Cortex of kidney (tissue), 1 donor: ENCODE measurements around the gene ELMO1.

ENCODE experiments used
- DNase-seq: peaks from one replicate; lab custom pipeline; 2025; lab: John Stamatoyannopoulos, UW

ELMO1 gene

DNA sequence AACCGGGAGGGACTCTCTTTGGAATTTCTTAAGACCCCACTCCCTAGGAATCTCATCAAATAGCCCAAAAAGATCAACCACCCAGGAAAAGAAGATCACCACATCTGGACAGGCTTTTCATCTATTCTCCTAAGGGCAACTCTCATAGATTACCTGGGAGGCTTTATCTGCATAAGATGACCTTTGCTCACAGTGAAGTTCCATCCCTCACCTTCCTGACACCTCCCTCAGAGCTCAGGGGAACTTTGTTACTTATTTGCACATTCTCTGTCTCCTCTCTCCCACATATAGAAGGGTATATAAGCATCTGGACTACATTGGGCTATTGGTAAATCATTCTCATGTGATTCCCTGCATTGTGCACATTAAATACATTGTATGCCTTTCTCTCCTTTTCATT is 80.1 kb downstream of the ELMO1 start:
- no peak for DNase-seq

DNA sequence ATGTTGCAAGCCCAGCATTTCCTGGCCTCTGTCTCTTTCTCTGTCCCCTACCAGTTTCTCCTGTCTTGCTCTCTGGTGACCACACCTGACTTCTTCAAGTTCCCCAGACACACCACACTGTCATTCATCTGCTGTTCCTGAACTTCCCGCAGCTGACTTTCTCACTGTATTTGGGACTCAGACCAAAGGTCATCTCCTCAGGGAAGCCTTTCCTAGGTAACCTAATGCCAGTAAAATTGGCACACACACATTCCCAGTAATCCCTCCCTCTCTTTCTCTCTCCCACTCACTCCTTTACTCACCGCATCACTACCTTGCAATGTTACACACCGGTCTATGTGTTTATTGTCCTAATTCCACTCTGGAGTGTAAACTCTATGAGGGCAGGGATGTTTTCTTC is 81.7 kb downstream of the ELMO1 start:
- DNase-seq = no peak

- no peak for DNase-seq
These were observed 82.2 kb downstream of the ELMO1 start for GRCh38 chr7:37366445-37366844.

GRCh38 chr7:37365405-37365804 is 83.3 kb downstream of the ELMO1 start:
- no peak for DNase-seq

GRCh38 chr7:37364856-37365255 is 83.8 kb downstream of the ELMO1 start:
- DNase-seq = no peak

- DNase-seq = no peak
These were observed 84.8 kb downstream of the ELMO1 start for GRCh38 chr7:37363536-37364491.

DNA sequence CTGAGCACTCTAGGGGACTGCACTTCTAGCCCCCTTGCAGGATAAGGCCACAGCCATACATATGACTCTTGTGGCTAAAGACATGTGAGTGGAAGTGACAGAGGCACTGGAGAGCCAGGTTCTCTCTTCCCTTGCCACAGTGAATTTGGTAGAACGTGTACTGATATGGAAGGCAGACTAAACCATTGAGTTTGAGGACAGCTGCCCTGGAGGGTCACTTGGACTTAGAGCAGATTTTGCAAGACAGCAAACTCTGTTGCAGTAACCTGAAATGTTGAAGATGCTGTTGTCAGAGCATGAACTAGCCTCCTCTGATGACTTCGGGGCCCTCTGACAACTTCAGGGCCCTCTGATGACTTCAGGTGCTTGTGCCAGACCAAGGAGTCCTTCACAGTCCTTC is 85.9 kb downstream of the ELMO1 start:
- no peak for DNase-seq

GRCh38 chr7:37360484-37360883 is 88.2 kb downstream of the ELMO1 start:
- no peak for DNase-seq

GRCh38 chr7:37359662-37360444 is 88.8 kb downstream of the ELMO1 start:
- DNase-seq = no peak

DNA sequence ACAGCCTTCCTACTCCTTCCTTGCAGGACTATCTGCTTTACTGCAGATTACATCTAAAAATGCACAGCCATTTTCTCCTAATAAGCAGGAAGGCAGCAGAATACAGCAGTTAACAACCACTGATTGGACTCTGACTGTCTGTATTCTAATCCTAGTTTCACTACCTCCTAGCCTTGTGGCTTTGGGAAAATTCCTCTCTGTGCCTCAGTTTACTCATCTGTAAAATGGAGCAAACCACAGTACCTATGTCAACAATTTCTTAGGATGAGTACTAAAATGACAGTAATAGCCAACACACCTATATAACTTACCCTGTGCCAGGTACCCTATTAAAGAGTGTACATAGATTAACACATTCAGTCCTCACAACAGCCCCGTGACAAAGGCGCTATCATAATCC is 89.5 kb downstream of the ELMO1 start:
- no peak for DNase-seq

DNA sequence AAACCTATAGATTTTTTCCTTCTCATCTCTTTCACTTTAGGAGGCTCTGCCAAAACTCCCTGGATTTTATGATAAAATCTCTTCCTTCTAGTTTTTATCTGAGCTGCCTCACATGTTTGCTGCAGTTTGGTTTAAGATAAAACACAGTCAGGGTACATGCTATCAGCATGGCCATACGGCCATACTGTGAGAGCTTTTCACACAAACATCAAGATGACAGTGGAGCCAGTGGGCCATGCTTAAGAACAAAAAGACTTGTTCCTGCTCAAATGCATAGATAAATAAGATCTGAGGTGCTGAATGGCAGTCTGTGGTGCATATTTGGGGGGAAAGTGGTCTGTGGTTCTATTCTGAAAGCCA is 91.0 kb downstream of the ELMO1 start:
- DNase-seq = no peak

GRCh38 chr7:37356911-37357636 is 91.6 kb downstream of the ELMO1 start:
- DNase-seq = no peak

GRCh38 chr7:37354656-37355131 is 94.0 kb downstream of the ELMO1 start:
- DNase-seq = no peak

DNA sequence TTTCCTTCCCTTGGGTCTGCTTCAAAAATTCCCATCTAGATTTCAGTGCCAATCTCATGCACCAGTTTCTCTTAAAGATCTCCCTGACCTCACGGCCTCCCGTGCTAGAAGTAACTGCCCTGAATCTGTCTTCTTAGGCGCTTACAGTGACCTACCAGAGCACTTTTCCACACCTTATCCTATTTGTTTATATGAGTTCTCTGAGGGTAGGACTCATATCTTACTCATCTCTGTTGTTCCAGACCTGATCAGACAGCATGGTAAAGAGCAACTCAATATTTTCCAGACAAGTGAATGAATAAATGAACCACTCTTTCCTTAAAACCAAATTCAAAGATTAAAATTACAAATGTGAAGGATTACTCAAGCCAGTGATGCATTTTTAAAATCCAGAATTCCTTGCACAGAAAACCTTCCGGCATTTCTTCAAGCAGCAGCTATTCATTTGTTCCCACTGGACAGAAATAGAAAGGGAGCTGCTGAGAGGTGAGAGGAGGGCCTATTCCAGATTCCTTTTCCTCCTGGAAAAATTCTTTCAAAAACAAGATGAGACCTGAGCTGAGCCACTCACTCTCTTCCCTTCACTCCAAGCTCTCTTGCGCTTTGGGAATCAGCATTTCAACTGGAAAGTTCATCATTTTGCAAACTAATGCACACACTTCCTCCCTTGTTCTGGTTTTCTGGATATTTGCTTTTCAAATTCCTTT is 94.6 kb downstream of the ELMO1 start:
- no peak for DNase-seq

- DNase-seq = no peak
These were observed 95.4 kb downstream of the ELMO1 start for GRCh38 chr7:37352974-37353948.

GRCh38 chr7:37352251-37352880 is 96.3 kb downstream of the ELMO1 start:
- DNase-seq = no peak

DNA sequence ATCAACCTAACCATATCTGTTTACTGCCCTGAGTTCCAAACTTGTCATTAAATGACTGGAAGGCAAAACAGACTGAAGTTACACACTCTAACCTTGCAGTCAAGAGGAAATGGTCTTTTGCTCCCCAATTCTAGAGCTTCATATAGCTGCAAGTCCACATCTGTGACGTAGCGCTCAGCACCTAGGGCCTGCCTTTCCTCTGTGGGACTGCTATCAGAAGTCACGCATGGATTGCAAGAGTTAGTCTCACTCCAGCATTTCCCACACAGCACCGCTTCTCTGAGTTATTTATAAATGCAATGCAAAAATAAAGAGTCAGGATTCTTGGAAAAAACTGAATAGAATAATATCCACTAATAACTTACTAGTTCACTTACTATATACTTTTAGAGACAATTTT is 96.9 kb downstream of the ELMO1 start:
- no peak for DNase-seq

- no peak for DNase-seq
These were observed 98.6 kb downstream of the ELMO1 start for GRCh38 chr7:37349979-37350590.

- no peak for DNase-seq
These were observed 99.7 kb downstream of the ELMO1 start for GRCh38 chr7:37348982-37349381.

DNA sequence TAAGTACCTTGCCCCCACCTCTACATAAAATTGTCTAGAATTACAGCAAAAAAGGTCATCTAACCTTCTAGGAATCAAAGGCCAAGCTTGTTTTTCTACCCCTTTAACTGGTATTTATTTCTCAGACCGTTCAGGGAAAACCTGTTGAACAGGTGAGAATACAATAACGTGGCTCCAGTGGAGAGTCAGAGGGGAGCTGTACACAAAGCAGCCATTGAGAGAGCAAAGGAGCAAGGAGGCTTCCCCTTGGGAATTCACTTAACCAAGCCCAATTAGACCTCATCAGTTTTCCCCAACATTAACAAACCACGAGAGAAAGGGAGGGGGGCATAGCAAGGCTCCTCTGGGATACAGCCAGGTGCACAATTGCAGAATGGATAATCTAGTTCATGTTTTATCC is 101.9 kb downstream of the ELMO1 start:
- DNase-seq = no peak
